ENCODE measurements around the gene AHNAK.
"Not testable (repeated sequence)": the region's sequence is repeated elsewhere in the genome, so short reads cannot be mapped to it uniquely, and the experiment has no call there.

Gene AHNAK

DNA sequence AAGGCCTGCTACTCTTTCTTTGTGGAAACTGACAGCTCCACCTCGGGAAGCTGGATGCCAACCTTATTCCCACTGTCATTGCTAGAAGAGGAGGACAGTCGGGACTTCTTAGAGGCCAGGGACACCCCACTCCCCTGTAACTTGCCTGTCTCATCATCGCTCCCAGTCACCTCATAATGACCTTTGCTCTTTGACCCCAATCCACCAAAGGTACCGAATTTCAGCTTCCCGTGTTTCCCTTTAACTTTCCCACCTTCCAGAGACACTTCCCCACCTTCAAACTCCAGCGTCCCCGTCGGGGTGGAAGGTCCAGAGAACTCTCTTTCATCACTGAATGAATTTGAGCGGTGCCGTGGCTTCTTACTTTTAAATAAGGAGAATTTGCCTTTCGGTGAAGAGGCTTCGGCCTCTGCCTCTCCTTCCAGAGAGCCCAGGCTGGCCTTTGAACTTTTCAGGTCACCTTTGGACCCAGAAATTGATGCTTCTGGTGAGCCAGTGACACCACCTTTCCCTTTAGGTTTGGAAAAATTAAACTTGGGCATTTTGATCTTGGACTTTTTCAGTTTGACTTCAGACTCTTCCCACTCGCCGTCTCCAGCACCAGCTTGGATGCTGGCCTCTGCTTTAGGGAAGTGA lies 29.8 kb downstream of the AHNAK start:
- DNase-seq (ENCODE audit: low read depth): no peak

DNA sequence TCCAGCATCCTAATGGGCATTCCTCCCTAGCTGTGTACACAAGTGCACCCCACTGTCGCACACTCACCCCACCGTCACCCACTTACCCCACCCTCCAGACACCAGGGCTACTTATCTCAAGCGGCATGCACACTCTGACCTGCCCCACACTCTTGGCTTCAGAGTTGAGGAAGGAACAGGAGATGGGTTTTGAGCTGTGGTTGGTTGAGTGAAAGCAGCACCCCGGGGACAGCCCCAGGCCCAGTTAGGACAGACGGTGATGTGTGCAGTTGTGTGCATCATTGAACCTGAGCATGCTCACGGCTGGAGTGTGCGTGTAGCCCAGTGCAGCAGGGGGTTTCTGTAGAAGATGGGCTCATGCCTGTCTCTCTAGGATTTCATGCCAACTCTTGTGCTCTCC lies 32.5 kb downstream of the AHNAK start:
- DNase-seq (ENCODE audit: low read depth): no peak

DNA sequence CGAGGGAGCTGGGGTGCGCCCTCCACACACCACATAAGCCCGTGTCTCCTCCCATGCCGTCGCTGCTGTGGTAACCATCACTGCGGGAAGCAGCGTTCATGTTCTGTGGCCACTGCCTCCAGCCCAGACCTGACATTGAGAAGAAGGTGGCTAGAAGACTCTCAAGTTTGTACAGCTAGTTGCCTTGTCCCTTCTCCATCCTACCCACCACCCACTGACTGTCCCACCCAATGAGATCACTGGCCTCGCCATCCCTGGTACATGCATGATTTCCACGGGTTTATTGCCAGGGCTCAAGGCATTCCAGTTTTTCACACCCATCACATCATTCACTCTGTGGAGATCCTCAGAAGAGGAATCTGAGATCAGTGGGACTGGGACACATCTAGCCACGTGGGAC lies 33.0 kb downstream of the AHNAK start:
- no peak for DNase-seq (ENCODE audit: low read depth)

DNA sequence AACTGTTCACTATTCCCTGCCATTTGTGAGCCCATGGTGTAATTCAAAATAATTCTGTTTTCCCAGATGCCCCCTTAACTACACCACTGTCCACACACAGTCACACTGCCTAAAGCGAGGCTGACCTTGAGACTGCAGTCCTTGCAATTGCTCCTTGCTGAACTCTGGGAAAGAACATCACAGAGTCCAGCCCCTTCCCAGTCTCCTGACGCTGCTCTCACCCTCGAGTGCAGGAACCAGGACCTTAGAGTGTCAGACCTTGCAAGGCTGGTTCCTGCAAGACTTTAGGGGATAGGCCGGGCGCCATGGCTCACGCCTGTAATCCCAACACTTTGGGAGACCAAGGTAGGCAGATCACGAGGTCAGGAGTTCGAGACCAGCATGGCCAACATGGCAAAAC lies 33.6 kb downstream of the AHNAK start:
- no peak for DNase-seq (ENCODE audit: low read depth)

DNA sequence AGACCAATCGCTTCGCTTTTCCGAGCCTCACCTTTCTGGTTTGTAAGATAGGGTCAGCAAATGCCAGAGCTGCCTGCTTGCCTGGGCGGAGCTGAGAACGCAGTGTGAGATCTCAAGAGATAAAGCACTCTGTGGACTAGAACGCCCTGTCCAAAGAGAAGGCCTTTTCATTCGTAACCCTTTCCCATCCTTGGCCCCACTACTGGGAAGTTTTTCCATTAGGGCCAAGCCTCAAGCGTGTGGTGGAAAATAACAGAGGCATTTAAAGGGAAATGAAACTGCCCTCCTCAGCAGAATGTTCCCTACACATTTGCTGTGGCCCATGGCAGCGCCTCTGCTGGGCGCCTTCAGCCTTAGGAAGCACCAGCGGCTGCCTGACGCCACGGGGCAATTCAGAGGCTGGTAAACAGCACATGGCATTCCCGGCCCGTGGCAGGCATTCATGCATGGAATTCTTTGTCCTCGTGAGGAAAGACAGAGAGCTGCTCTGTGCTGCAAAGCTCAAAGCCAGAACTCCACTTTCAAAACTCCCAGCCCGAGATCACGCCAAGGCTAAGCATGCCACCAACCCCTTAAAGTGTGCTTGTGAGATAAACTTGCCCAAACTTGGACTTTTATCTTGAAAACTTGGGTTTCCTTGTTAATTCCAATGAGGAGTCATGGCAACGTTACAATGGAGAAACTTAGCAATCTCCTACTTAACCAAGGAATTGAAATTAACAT lies 38.1 kb downstream of the AHNAK start:
- no peak for DNase-seq (ENCODE audit: low read depth)

DNA sequence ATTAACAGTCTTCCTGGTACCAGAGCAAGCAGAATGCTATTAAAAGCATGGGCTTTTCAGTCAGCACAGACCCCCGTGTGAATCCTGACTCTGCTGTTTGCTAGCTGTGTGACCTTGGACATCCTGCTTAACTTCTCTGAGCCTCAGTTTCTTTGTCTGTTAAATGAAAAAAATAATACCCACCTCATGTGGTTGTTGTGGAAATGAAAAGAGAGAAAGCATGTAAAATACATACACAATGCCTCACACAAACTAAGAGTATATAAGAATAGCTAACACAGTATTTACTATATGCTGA lies 39.5 kb downstream of the AHNAK start:
- no peak for DNase-seq (ENCODE audit: low read depth)

DNA sequence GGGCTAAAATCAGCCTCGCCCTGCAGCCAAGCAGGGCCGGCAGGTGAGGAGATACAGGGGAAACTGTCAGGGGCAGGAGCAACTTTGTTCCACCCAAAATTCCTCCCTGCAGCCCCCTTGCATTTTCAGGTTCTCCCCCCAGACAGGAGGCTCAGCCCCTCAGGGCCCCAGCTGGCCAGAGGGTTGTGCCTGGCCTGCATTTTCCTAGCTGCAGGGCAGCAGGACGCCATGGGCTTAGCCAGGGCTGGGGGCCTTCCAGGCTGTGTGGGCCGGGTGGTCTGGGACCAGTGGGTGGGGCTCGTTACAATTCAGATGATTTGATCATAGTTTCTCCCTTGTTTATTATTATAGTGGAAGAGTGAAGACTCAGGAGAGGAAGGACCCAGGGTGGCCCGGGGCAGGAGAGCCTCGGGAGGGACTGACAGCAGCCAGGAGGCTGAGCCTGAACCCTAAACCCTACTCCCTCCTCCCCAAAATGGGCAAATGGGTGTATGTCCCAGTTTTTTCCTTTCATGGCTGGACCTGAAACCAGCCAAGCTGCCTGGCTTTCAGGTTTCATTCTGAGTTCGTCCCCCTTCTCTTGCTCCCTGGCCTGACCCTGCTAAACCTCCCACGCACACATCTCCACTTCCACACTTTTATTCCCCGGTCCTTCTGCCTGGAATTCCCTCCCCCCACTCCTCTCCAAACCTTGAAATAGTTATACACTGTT lies 40.0 kb downstream of the AHNAK start:
- no peak for DNase-seq (ENCODE audit: low read depth)

DNA sequence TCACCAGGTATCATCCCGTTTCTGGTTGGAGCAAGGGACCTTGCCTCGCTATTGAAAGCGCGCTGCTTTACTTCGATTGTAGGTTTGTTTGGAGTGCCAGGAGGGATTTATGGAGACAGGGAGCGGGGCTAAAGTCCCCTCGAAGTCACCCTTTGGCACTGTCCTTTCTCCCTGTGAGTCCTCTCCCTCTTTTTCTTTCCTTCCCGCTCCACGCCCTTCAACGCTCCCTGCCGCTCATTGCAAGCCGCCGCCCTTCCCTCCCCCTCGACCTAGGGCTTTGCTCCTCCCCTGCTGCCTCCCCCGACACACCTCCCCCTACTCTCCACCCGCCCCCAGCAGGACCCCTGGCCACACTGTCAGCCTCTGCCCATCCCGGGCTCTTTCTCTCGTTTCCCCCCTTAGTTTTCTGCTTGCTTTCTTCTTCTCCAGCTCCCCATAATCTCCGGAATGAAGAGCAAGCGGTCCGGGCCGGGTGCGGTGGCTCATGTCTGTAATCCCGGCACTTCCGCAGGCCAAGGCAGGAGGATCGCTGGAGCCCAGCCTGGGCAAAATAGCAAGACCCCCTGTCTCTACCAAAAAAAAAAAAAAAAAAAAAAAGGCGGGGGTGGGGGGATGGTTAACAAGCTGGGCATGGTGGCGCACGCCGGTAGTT lies 41.0 kb downstream of the AHNAK start:
- DNase-seq (ENCODE audit: low read depth): no peak

DNA sequence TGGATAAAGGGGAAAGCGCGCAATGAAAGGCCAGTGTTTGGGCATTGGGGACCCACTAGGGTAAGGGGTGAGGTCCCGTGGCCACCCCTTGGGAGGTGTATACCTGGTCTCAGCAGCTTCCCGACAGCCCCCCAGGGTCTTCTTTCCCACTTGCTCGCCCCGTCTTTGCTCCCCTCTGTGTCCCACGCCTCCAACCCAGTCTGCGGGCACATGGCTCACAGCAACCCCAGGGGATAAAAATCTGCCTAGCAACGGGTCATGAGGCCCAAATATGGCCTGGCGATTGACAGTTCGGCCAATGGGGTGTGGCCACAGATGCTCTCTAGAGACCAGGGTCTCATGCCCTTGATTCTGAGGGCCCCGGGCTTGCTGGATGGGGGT lies 41.6 kb downstream of the AHNAK start:
- DNase-seq (ENCODE audit: low read depth): no peak

DNA sequence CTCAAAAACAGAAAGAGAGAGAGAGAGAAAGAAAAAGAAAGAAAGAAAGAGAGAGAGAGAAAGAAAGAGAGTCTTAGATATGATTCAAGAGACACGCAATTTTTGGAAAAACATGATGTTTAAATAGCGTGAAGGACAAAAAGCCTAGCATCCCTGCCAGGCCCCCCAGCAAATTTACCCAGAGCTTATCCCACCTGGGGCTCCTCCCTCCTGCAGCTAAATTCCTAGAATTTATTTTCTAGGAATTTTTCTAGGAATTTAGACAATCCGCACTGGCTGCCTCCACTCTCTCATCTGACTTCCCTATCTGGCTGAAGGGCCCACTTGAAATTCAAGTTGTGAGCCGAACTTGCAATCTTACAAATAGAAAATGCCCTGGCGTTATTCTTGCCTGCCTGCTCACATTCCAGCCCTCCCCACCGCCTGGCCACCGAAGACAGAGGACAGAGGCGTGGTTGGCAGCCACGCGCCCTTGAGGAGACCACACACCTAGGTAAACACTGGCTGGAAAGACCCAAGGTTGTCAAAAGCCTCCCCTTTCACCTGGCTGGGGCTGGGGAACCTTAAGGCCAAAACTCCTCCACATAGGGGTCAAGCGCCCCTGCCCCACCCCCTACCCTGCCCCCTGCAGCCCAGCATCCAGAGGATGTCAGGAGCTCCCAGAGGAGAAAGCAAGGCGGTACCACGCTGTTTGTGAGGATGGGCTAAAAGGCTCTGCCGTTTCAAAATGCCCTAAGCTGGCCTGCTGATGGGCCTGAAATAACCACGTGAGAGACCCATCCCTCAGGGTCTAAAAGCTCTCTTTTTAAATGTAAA lies 42.2 kb downstream of the AHNAK start:
- no peak for DNase-seq (ENCODE audit: low read depth)

DNA sequence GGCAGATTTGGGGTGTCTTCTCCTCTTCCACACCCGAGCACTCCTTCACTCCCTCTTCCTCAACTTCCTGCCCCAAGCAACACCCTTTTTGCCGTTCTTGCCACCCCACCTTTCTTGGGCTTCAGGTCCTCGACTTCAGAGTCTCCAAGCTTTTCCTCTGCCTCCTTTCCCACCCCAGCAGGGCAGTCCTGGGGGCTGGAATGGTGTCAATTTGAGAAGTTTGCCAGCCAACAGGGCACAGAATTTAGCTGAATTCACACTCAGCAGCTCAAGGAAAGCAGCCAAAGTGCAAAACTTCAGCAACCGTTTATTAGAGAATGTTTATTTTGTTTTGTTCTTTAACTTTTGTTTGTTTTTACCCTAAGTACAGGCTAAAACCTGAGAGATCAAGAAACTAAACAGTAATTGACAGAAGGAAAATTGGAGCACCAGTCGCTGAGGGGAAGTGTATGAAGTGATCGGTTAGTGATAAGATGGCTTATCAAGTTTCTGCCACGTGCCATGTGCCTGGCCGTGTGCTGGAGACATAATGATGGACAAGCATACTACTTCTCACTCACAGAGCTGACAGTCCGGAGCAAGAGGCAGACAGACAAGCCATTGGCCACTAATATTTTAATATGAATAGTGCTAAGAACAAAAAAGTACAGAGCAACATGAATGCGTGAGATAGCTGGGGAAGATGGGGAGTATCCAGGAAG lies 44.4 kb downstream of the AHNAK start:
- no peak for DNase-seq (ENCODE audit: low read depth)

DNA sequence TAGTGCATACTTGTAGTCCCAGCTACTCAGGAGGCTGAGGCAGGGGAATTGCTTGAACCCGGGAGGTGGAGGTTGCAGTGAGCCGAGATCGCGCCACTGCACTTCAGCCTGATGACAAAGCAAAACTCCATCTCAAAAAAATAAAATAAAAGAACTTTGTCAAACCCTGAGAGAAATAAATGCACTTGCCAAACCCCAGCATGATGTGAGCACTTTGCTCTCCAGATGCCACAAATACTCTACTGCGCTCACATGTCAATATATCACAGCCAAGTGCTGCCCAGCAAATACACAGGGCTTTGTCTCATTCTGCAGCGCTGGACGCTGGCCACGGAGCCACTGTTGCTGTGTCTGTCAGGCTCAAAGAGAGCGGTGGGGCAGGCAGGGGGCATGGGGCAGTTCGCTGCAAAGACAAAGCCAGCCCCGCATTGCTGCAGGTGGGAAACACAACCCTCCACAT lies 45.1 kb downstream of the AHNAK start:
- DNase-seq (ENCODE audit: low read depth): no peak

DNA sequence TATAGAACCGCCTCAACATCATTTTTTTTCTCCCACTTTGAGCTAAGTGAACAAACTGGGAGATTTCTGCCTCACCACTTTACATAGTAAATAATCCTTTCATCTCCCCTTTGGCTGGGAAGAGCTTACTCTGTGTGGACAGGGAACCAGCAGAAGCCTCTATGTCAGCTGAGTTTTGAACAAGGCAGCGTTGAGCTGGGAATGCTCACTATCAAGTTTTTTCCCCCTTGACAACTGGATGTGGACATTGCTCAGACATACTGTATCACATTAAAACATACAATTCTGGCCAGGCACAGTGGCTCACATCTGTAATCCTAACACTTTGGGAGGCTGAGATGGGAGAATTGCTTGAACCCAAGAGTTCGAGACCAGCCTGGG lies 46.0 kb downstream of the AHNAK start:
- no peak for DNase-seq (ENCODE audit: low read depth)

DNA sequence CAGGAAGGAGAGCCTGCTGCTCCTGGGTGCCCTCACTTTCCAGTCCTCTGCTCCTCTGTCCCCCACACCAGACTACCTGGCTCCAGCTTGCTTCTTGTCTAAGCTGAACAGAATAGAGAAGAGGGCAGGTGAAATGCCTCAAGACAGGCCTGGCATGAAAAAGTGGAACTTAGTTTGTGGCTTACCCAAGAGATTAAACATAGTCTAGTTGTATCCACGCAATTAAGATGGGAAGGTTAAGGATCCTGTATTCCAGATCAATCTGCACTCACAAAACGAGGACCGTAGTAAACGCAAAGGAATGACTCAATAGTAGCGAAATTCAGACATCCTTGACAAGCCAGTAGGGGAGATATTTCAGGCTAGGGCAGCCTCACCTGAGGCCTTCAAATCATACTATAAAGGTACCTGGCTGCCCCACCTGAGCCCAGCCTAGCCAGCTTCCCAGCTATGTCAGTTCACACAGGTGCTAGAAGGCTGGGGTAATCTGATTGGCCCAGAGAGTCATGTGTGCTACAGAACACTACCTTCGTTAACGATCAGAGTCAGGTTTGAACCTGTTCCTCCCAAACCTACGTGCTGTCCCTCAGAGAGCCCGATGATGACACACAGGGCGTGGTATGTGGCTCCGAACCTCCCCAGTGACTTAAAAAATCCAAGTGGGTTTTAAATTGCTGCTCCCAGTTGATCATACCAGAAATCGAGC lies 46.5 kb downstream of the AHNAK start:
- DNase-seq (ENCODE audit: low read depth): no peak

DNA sequence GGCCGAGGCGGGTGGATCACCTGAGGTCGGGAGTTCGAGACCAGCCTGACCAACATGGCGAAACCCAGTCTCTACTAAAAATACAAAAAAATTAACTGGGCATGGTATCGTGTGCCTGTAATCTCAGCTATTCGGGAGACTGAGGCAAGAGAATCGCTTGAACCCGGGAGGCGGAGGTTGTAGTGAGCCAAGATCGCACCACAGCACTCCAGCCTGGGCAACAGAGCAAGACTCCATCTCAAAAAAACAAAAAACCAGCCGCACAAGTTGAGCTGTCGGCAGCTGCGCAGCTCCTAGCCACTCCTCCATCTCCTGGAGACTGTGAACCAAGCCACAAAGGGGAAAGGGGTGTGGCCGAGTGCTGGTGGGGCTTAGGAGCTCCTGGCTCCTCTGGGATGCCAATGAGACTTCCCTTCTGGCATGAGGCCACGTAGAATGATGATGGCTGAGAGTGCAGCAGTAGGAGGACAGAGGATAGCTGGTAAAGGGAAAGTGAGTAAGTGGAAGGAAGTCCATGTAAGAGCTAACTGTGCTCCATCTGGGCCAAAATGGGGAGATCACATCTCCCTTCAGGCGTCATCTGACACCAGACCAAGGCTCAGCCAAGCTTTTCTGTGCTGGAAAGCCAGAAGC lies 47.2 kb downstream of the AHNAK start:
- DNase-seq (ENCODE audit: low read depth): not testable (repeated sequence)

DNA sequence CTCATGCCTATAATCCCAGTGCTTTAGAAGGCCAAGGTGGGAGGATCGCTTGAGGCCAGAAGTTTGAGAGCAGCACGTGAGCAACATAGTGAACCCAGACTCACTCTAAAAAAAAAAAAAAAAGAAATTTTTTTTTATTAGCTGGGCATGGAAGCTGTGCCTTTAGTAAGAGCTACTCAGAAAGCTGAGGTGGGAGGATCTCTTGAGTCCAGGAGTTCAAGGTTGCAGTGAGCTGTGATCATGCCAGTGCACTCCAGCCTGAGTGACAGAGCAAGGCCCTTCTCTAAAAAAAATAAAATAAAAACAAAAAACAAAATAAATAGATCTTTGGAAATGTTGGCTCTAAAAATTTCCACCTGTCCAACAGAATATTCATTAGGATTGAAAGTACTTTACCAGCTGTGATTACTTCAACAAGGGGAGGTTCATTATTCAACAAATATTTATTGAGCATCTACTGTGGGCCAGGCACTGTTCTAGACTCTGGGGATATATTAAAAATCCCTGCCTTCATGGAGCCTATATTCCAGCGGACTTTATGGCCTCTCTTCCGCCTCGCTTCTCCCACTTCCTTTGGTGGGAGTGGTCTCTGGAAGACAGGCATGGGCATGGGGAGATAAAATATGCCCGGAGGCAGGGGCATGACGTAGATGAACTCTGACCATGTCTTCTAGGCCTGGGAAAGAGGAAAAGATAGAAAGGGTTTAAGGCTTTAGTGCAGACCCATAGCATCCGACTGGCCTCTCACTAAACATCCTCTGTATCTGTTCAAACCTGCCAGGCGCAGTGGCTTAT lies 47.9 kb downstream of the AHNAK start:
- DNase-seq (ENCODE audit: low read depth): no peak

DNA sequence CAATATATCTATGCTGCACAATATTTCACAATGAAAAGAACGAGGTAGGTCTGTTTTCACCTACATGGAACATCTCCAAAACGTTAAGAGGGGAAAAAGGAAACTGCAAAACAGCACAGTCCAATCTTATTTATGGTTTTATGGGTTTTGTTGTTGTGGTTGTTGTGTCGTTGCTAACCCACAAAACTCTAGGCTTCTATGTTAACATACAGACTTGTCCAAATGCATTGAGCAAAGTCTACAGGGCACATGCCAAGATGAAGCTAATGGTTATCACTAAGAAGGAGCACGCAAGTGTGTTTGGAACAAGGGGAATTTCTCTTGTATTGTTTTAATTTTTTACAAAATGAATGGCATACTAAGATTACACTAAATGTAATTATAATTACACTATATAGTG lies 48.6 kb downstream of the AHNAK start:
- DNase-seq (ENCODE audit: low read depth): no peak

DNA sequence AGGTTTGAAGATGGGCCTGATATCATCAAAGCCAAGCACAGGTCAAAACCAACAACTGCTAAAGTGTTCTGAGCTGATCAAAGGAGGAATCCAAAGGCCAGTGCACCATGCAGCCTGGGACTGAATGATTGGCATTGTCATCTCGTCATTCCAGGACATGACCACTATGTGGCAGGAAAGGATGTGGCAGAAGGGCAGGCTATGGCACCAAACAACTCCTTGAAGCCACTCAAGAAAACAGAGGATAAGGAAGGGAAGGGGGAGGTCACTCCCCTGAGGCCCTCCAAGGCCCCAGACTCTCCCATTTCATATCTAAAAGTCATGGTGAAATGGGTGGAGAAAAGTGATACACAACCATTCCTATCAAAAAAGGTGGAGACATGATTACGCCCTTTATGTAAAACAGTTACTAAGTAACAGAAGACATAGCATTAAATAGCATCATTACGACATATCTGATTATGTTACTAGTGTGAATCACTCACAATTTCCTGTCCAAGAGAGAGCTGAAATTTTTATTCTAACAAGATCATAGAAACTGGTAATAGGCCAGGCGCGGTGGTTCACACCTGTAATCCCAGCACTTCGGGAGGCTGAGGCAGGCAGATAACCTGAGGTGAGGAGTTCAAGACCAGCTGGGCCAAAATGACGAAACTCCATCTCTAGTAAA lies 49.3 kb downstream of the AHNAK start:
- DNase-seq (ENCODE audit: low read depth): no peak

DNA sequence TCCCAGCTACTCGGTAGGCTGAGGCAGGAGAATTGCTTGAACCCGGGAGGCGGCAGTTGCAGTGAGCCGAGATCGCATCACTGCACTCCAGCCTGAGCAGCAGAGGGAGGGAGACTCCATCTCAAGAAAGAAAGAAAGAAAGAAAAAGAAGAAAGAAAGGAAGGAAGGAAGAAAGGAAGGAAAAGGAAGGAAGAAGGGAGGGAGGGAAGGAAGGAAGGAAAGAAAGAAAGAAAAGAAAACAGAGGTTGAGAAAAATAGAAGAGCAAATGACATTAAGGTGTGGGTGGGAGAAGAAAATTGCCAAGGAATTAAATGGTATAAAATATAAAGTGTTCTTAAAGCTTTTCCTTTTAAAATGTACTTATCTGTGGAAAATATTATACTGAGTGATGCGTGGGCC lies 49.9 kb downstream of the AHNAK start:
- no peak for DNase-seq (ENCODE audit: low read depth)

Data from non-pigmented ciliary epithelial cell (primary cell).